ENCODE data around the gene S1PR2. TPM values are rescaled to one million over a fixed set of nuclear protein-coding genes. Genes with fewer than 3 reads are reported as not detected.
"Not testable (repeated sequence)": the region's sequence is repeated elsewhere in the genome, so short reads cannot be mapped to it uniquely, and the experiment has no call there.

Gene S1PR2
- total and polyA plus RNA-seq, 5 donors, result 3.5 to 18.8 (median 8.9) TPM

- H3K4me1 ChIP-seq (ENCODE audit: control insufficient read depth, insufficient read depth, low read length), result peaks cover 2% of the 10 kb centered on the region
- no peak for DNase-seq
- H3K27me3 ChIP-seq (ENCODE audit: control insufficient read depth, insufficient read depth), result no peaks in the 10 kb centered on the region
- no peak overlapping the region for H3K4me3 ChIP-seq (ENCODE audit: low read length)
- no peaks in the 10 kb centered on the region for H3K9me3 ChIP-seq (ENCODE audit: control insufficient read depth, low read length)
- intact Hi-C loops (cut with DNase I), result loop anchor here in 1 of 4 donors (10.0 kb wide), 1 partner anchor 65 kb away; the partner anchor contains the start of gene MRPL4
- no peak for ATAC-seq
- WGBS, result 93% methylated on average over 5 of the region's 5 CpGs
- H3K27ac ChIP-seq (ENCODE audit: low read length), result no peak overlapping the region
Measured at GRCh38 chr19:10190026-10190425, 41.1 kb downstream of the S1PR2 start.

GRCh38 chr19:10189616-10190015 lies 41.5 kb downstream of the S1PR2 start:
- Histone ChIP-seq H3K27ac (ENCODE audit: low read length) (no peak overlapping the region), H3K9me3 (ENCODE audit: control insufficient read depth, low read length) (no peaks in the 10 kb centered on the region), H3K4me3 (ENCODE audit: low read length) (no peak overlapping the region), H3K27me3 (ENCODE audit: control insufficient read depth, insufficient read depth) (no peaks in the 10 kb centered on the region), H3K4me1 (ENCODE audit: control insufficient read depth, insufficient read depth, low read length) (peaks cover 2% of the 10 kb centered on the region)
- no peak for DNase-seq
- 84% methylated on average over 5 of the region's 5 CpGs for WGBS
- no peak for ATAC-seq
- intact Hi-C loops (cut with DNase I), result loop anchor here in 1 of 4 donors (10.0 kb wide), 1 partner anchor 65 kb away; the partner anchor contains the start of gene MRPL4

GRCh38 chr19:10187315-10187714 lies 43.8 kb downstream of the S1PR2 start:
- WGBS, result 85% methylated on average over 11 of the region's 11 CpGs
- DNase-seq (no peak), ATAC-seq (no peak)
- intact Hi-C loops (cut with DNase I), result no loop called here
- no peaks in the 10 kb centered on the region for H3K4me1 ChIP-seq (ENCODE audit: control insufficient read depth, insufficient read depth, low read length)
- H3K4me3 ChIP-seq (ENCODE audit: low read length), result no peak overlapping the region
- H3K27me3 ChIP-seq (ENCODE audit: control insufficient read depth, insufficient read depth), result no peaks in the 10 kb centered on the region
- no peaks in the 10 kb centered on the region for H3K9me3 ChIP-seq (ENCODE audit: control insufficient read depth, low read length)
- H3K27ac ChIP-seq (ENCODE audit: low read length), result no peak overlapping the region

- intact Hi-C loops (cut with DNase I), result no loop called here
- no peak for ATAC-seq
- Histone ChIP-seq H3K4me3 (ENCODE audit: low read length) (no peak overlapping the region), H3K9me3 (ENCODE audit: control insufficient read depth, low read length) (no peaks in the 10 kb centered on the region), H3K27me3 (ENCODE audit: control insufficient read depth, insufficient read depth) (no peaks in the 10 kb centered on the region), H3K27ac (ENCODE audit: low read length) (no peak overlapping the region), H3K4me1 (ENCODE audit: control insufficient read depth, insufficient read depth, low read length) (no peaks in the 10 kb centered on the region)
- 96% methylated on average over 5 of the region's 5 CpGs for WGBS
- no peak for DNase-seq
Measured at GRCh38 chr19:10184636-10185035, 46.5 kb downstream of the S1PR2 start.

GRCh38 chr19:10183926-10184325 lies 47.2 kb downstream of the S1PR2 start:
- 83% methylated on average over 3 of the region's 3 CpGs for WGBS
- ATAC-seq, result no peak
- Histone ChIP-seq H3K4me3 (ENCODE audit: low read length) (no peak overlapping the region), H3K27ac (ENCODE audit: low read length) (no peak overlapping the region), H3K4me1 (ENCODE audit: control insufficient read depth, insufficient read depth, low read length) (no peaks in the 10 kb centered on the region), H3K9me3 (ENCODE audit: control insufficient read depth, low read length) (no peaks in the 10 kb centered on the region), H3K27me3 (ENCODE audit: control insufficient read depth, insufficient read depth) (no peaks in the 10 kb centered on the region)
- no peak for DNase-seq
- intact Hi-C loops (cut with DNase I), result no loop called here

- WGBS, result 90% methylated on average over 10 of the region's 10 CpGs
- H3K27me3 ChIP-seq (ENCODE audit: control insufficient read depth, insufficient read depth), result no peaks in the 10 kb centered on the region
- no peaks in the 10 kb centered on the region for H3K9me3 ChIP-seq (ENCODE audit: control insufficient read depth, low read length)
- no peaks in the 10 kb centered on the region for H3K4me1 ChIP-seq (ENCODE audit: control insufficient read depth, insufficient read depth, low read length)
- H3K27ac ChIP-seq (ENCODE audit: low read length), result no peak overlapping the region
- intact Hi-C loops (cut with DNase I), result no loop called here
- DNase-seq (no peak), ATAC-seq (no peak)
- no peak overlapping the region for H3K4me3 ChIP-seq (ENCODE audit: low read length)
Measured at GRCh38 chr19:10182847-10183246, 48.3 kb downstream of the S1PR2 start.

- ATAC-seq (no peak), DNase-seq (no peak)
- WGBS, result 95% methylated on average over 1 of the region's 1 CpG
- intact Hi-C loops (cut with DNase I), result no loop called here
- no peaks in the 10 kb centered on the region for H3K27me3 ChIP-seq (ENCODE audit: control insufficient read depth, insufficient read depth)
- H3K9me3 ChIP-seq (ENCODE audit: control insufficient read depth, low read length), result no peaks in the 10 kb centered on the region
- no peak overlapping the region for H3K27ac ChIP-seq (ENCODE audit: low read length)
- no peaks in the 10 kb centered on the region for H3K4me1 ChIP-seq (ENCODE audit: control insufficient read depth, insufficient read depth, low read length)
- H3K4me3 ChIP-seq (ENCODE audit: low read length), result no peak overlapping the region
Measured at GRCh38 chr19:10182076-10182475, 49.1 kb downstream of the S1PR2 start.

GRCh38 chr19:10180459-10180858 lies 50.7 kb downstream of the S1PR2 start:
- DNase-seq (no peak), ATAC-seq (no peak)
- Histone ChIP-seq H3K27me3 (ENCODE audit: control insufficient read depth, insufficient read depth) (no peaks in the 10 kb centered on the region), H3K4me1 (ENCODE audit: control insufficient read depth, insufficient read depth, low read length) (no peaks in the 10 kb centered on the region), H3K4me3 (ENCODE audit: low read length) (no peak overlapping the region), H3K27ac (ENCODE audit: low read length) (no peak overlapping the region), H3K9me3 (ENCODE audit: control insufficient read depth, low read length) (no peaks in the 10 kb centered on the region)
- intact Hi-C loops (cut with DNase I), result no loop called here
- WGBS, result 84% methylated on average over 7 of the region's 7 CpGs

GRCh38 chr19:10180024-10180423 lies 51.1 kb downstream of the S1PR2 start:
- H3K27ac ChIP-seq (ENCODE audit: low read length); ATAC-seq; H3K4me3 ChIP-seq (ENCODE audit: low read length); H3K9me3 ChIP-seq (ENCODE audit: control insufficient read depth, low read length); H3K4me1 ChIP-seq (ENCODE audit: control insufficient read depth, insufficient read depth, low read length); intact Hi-C loops (cut with DNase I); DNase-seq; H3K27me3 ChIP-seq (ENCODE audit: control insufficient read depth, insufficient read depth): not testable (repeated sequence)
- WGBS, result 98% methylated on average over 6 of the region's 6 CpGs

GRCh38 chr19:10173527-10173926 lies 57.6 kb downstream of the S1PR2 start:
- H3K4me3 ChIP-seq (ENCODE audit: low read length), result no peak overlapping the region
- 85% methylated on average over 9 of the region's 9 CpGs for WGBS
- no peak overlapping the region for H3K27ac ChIP-seq (ENCODE audit: low read length)
- no peaks in the 10 kb centered on the region for H3K4me1 ChIP-seq (ENCODE audit: control insufficient read depth, insufficient read depth, low read length)
- intact Hi-C loops (cut with DNase I), result no loop called here
- ATAC-seq (no peak), DNase-seq (no peak)
- H3K27me3 ChIP-seq (ENCODE audit: control insufficient read depth, insufficient read depth), result no peaks in the 10 kb centered on the region
- H3K9me3 ChIP-seq (ENCODE audit: control insufficient read depth, low read length), result no peaks in the 10 kb centered on the region

Data from right cardiac atrium (tissue), 5 donors.